ENCODE results near the gene ZDHHC11.
"Not testable (repeated sequence)": the region's sequence is repeated elsewhere in the genome, so short reads cannot be mapped to it uniquely, and the experiment has no call there.

DNA sequence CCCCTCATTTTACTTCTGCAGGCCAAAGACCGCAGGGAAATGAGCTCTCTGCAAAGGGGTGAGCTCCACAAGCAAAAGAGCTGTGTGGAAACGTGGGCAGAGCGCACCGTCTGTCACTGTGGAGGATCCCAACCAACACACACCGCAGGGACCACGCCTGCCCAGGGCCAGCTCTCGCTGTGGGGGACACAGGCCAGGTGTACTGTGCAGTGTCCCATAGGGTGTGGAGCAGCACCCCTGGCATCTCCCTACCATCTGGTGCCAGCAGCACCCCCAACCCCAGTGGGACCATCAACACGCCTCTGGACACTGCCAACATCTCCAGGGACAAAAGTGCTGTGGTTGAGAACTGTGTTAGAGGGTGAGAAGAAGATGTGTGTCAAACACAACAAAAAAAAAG, 27.9 kb upstream of the ZDHHC11 start:
- TF ChIP-seq POLR2AphosphoS5 (IDR thresholded peaks at IDR 0.05; ENCODE audit: low read depth, low read length); YY1 (IDR thresholded peaks at IDR 0.05; ENCODE audit: extremely low read depth, insufficient replicate concordance, low read depth, low read length); RAD21 (IDR thresholded peaks at IDR 0.05; ENCODE audit: low read depth); SIN3A (IDR thresholded peaks at IDR 0.05; ENCODE audit: low read depth); ELF1 (IDR thresholded peaks at IDR 0.05; ENCODE audit: borderline replicate concordance, low read depth); EZH2 (IDR thresholded peaks at IDR 0.05); CBX3 (IDR thresholded peaks at IDR 0.05; ENCODE audit: low read depth); POLR2A (IDR thresholded peaks at IDR 0.05; ENCODE audit: borderline replicate concordance, extremely low read depth, insufficient read depth, insufficient read length); EZH2phosphoT487 (IDR thresholded peaks at IDR 0.05; ENCODE audit: borderline replicate concordance): not testable (repeated sequence)
- TF ChIP-seq, protein P1, sequence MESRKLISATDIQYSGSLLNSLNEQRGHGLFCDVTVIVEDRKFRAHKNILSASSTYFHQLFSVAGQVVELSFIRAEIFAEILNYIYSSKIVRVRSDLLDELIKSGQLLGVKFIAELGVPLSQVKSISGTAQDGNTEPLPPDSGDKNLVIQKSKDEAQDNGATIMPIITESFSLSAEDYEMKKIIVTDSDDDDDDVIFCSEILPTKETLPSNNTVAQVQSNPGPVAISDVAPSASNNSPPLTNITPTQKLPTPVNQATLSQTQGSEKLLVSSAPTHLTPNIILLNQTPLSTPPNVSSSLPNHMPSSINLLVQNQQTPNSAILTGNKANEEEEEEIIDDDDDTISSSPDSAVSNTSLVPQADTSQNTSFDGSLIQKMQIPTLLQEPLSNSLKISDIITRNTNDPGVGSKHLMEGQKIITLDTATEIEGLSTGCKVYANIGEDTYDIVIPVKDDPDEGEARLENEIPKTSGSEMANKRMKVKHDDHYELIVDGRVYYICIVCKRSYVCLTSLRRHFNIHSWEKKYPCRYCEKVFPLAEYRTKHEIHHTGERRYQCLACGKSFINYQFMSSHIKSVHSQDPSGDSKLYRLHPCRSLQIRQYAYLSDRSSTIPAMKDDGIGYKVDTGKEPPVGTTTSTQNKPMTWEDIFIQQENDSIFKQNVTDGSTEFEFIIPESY (IDR thresholded peaks at IDR 0.05; ENCODE audit: extremely low read depth, insufficient replicate concordance, low read length): not testable (repeated sequence)
- TF ChIP-seq, protein P2, sequence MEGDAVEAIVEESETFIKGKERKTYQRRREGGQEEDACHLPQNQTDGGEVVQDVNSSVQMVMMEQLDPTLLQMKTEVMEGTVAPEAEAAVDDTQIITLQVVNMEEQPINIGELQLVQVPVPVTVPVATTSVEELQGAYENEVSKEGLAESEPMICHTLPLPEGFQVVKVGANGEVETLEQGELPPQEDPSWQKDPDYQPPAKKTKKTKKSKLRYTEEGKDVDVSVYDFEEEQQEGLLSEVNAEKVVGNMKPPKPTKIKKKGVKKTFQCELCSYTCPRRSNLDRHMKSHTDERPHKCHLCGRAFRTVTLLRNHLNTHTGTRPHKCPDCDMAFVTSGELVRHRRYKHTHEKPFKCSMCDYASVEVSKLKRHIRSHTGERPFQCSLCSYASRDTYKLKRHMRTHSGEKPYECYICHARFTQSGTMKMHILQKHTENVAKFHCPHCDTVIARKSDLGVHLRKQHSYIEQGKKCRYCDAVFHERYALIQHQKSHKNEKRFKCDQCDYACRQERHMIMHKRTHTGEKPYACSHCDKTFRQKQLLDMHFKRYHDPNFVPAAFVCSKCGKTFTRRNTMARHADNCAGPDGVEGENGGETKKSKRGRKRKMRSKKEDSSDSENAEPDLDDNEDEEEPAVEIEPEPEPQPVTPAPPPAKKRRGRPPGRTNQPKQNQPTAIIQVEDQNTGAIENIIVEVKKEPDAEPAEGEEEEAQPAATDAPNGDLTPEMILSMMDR (IDR thresholded peaks at IDR 0.05 in 2 of 3, conservative IDR thresholded peaks at IDR 0.05 in 1 of 3; ENCODE audit: borderline replicate concordance in 1 of 3, insufficient read depth in 1 of 3, low read depth in 2 of 3, low read length in 2 of 3): not testable (repeated sequence)
- TF ChIP-seq, protein P3, sequence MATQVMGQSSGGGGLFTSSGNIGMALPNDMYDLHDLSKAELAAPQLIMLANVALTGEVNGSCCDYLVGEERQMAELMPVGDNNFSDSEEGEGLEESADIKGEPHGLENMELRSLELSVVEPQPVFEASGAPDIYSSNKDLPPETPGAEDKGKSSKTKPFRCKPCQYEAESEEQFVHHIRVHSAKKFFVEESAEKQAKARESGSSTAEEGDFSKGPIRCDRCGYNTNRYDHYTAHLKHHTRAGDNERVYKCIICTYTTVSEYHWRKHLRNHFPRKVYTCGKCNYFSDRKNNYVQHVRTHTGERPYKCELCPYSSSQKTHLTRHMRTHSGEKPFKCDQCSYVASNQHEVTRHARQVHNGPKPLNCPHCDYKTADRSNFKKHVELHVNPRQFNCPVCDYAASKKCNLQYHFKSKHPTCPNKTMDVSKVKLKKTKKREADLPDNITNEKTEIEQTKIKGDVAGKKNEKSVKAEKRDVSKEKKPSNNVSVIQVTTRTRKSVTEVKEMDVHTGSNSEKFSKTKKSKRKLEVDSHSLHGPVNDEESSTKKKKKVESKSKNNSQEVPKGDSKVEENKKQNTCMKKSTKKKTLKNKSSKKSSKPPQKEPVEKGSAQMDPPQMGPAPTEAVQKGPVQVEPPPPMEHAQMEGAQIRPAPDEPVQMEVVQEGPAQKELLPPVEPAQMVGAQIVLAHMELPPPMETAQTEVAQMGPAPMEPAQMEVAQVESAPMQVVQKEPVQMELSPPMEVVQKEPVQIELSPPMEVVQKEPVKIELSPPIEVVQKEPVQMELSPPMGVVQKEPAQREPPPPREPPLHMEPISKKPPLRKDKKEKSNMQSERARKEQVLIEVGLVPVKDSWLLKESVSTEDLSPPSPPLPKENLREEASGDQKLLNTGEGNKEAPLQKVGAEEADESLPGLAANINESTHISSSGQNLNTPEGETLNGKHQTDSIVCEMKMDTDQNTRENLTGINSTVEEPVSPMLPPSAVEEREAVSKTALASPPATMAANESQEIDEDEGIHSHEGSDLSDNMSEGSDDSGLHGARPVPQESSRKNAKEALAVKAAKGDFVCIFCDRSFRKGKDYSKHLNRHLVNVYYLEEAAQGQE (IDR thresholded peaks at IDR 0.05; ENCODE audit: low read depth): not testable (repeated sequence)
- TF ChIP-seq, protein P4, sequence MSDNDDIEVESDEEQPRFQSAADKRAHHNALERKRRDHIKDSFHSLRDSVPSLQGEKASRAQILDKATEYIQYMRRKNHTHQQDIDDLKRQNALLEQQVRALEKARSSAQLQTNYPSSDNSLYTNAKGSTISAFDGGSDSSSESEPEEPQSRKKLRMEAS (IDR thresholded peaks at IDR 0.05): not testable (repeated sequence)
